ENCODE data around the gene PLPPR1.

The PLPPR1 gene

GRCh38 chr9:100999906-101000544, 28.5 kb upstream of the PLPPR1 start:
- Histone ChIP-seq H3K4me2 (ENCODE audit: low read length) (no peak overlapping the region), H3K23ac (ENCODE audit: low read length) (no peak overlapping the region), H3K9ac (ENCODE audit: low read length) (no peak overlapping the region), H3K27me3 (ENCODE audit: insufficient read depth, low read length) (no peaks in the 10 kb centered on the region), H3K4me3 (ENCODE audit: low read depth, low read length) (no peak overlapping the region), H3K14ac (ENCODE audit: low read length) (no peak overlapping the region), H2BK12ac (ENCODE audit: low read length) (no peak overlapping the region), H3K36me3 (ENCODE audit: control insufficient read depth in 1 of 2, insufficient read depth in 2 of 2, low read length in 2 of 2) (no peaks in the 10 kb centered on the region), H3K4me1 (ENCODE audit: control insufficient read depth in 1 of 2, insufficient read depth in 2 of 2, low read length in 2 of 2) (no peaks in the 10 kb centered on the region), H2BK5ac (ENCODE audit: low read depth, low read length, poor library complexity) (no peak overlapping the region), H4K91ac (ENCODE audit: low read depth, low read length) (no peak overlapping the region), H4K8ac (ENCODE audit: low read depth, low read length) (no peak overlapping the region), H3K79me1 (ENCODE audit: low read length) (no peaks in the 10 kb centered on the region), H2AK5ac (ENCODE audit: low read length) (no peak overlapping the region), H4K12ac (ENCODE audit: low read depth, low read length) (no peak overlapping the region), H3K79me2 (ENCODE audit: control insufficient read depth, insufficient read depth, low read length, poor library complexity) (no peaks in the 10 kb centered on the region), H3K18ac (ENCODE audit: low read length) (no peak overlapping the region), H3K4ac (ENCODE audit: low read depth, low read length) (no peak overlapping the region), H2BK120ac (ENCODE audit: insufficient read depth, low read length, poor library complexity) (no peak overlapping the region), H3K9me3 (ENCODE audit: insufficient read depth, low read depth, low read length) (no peaks in the 10 kb centered on the region), H2AFZ (ENCODE audit: insufficient read depth, low read length, poor library complexity) (no peak overlapping the region), H3K27ac (ENCODE audit: low read depth, low read length) (no peak overlapping the region)
- WGBS (ENCODE audit: extremely low coverage, insufficient coverage, insufficient read length) = no CpG with 5 or more reads among the region's 5 CpGs
- no peak for DNase-seq

GRCh38 chr9:101005246-101005645, 23.3 kb upstream of the PLPPR1 start:
- H2AK5ac ChIP-seq (ENCODE audit: low read length) = no peak overlapping the region
- H3K4me2 ChIP-seq (ENCODE audit: low read length) = no peak overlapping the region
- no peaks in the 10 kb centered on the region for H3K4me1 ChIP-seq (ENCODE audit: control insufficient read depth in 1 of 2, insufficient read depth in 2 of 2, low read length in 2 of 2)
- H3K18ac ChIP-seq (ENCODE audit: low read length) = no peak overlapping the region
- H3K9ac ChIP-seq (ENCODE audit: low read length) = no peak overlapping the region
- no peak overlapping the region for H3K27ac ChIP-seq (ENCODE audit: low read depth, low read length)
- WGBS (ENCODE audit: extremely low coverage, insufficient coverage, insufficient read length) = no CpG with 5 or more reads among the region's 3 CpGs
- H4K91ac ChIP-seq (ENCODE audit: low read depth, low read length) = no peak overlapping the region
- H3K23ac ChIP-seq (ENCODE audit: low read length) = no peak overlapping the region
- no peak overlapping the region for H4K8ac ChIP-seq (ENCODE audit: low read depth, low read length)
- no peak overlapping the region for H3K14ac ChIP-seq (ENCODE audit: low read length)
- no peak overlapping the region for H3K4ac ChIP-seq (ENCODE audit: low read depth, low read length)
- no peaks in the 10 kb centered on the region for H3K79me2 ChIP-seq (ENCODE audit: control insufficient read depth, insufficient read depth, low read length, poor library complexity)
- H2AFZ ChIP-seq (ENCODE audit: insufficient read depth, low read length, poor library complexity) = no peak overlapping the region
- H3K27me3 ChIP-seq (ENCODE audit: insufficient read depth, low read length) = no peaks in the 10 kb centered on the region
- H4K12ac ChIP-seq (ENCODE audit: low read depth, low read length) = no peak overlapping the region
- no peak overlapping the region for H2BK5ac ChIP-seq (ENCODE audit: low read depth, low read length, poor library complexity)
- no peak overlapping the region for H2BK120ac ChIP-seq (ENCODE audit: insufficient read depth, low read length, poor library complexity)
- H2BK12ac ChIP-seq (ENCODE audit: low read length) = no peak overlapping the region
- no peak overlapping the region for H3K4me3 ChIP-seq (ENCODE audit: low read depth, low read length)
- no peaks in the 10 kb centered on the region for H3K36me3 ChIP-seq (ENCODE audit: control insufficient read depth in 1 of 2, insufficient read depth in 2 of 2, low read length in 2 of 2)
- no peak for DNase-seq
- H3K9me3 ChIP-seq (ENCODE audit: insufficient read depth, low read depth, low read length) = no peaks in the 10 kb centered on the region
- no peaks in the 10 kb centered on the region for H3K79me1 ChIP-seq (ENCODE audit: low read length)

- no peak overlapping the region for H3K9ac ChIP-seq (ENCODE audit: low read length)
- no peaks in the 10 kb centered on the region for H3K9me3 ChIP-seq (ENCODE audit: insufficient read depth, low read depth, low read length)
- WGBS (ENCODE audit: extremely low coverage, insufficient coverage, insufficient read length) = no CpG with 5 or more reads among the region's 2 CpGs
Measured at GRCh38 chr9:101014566-101014965, 14.0 kb upstream of the PLPPR1 start.

GRCh38 chr9:101018467-101018866, 10.1 kb upstream of the PLPPR1 start:
- Histone ChIP-seq H3K36me3 (ENCODE audit: control insufficient read depth in 1 of 2, insufficient read depth in 2 of 2, low read length in 2 of 2) (no peaks in the 10 kb centered on the region), H3K79me1 (ENCODE audit: low read length) (no peaks in the 10 kb centered on the region), H3K9me3 (ENCODE audit: insufficient read depth, low read depth, low read length) (no peaks in the 10 kb centered on the region), H2BK120ac (ENCODE audit: insufficient read depth, low read length, poor library complexity) (no peak overlapping the region), H3K18ac (ENCODE audit: low read length) (no peak overlapping the region), H3K27ac (ENCODE audit: low read depth, low read length) (no peak overlapping the region), H3K79me2 (ENCODE audit: control insufficient read depth, insufficient read depth, low read length, poor library complexity) (no peaks in the 10 kb centered on the region), H2BK5ac (ENCODE audit: low read depth, low read length, poor library complexity) (no peak overlapping the region), H3K9ac (ENCODE audit: low read length) (no peak overlapping the region), H4K12ac (ENCODE audit: low read depth, low read length) (no peak overlapping the region), H2BK12ac (ENCODE audit: low read length) (no peak overlapping the region), H4K91ac (ENCODE audit: low read depth, low read length) (no peak overlapping the region), H3K14ac (ENCODE audit: low read length) (no peak overlapping the region), H3K4me1 (ENCODE audit: control insufficient read depth in 1 of 2, insufficient read depth in 2 of 2, low read length in 2 of 2) (no peaks in the 10 kb centered on the region), H2AFZ (ENCODE audit: insufficient read depth, low read length, poor library complexity) (no peak overlapping the region), H3K27me3 (ENCODE audit: insufficient read depth, low read length) (no peaks in the 10 kb centered on the region), H3K4me2 (ENCODE audit: low read length) (no peak overlapping the region), H2AK5ac (ENCODE audit: low read length) (no peak overlapping the region), H3K23ac (ENCODE audit: low read length) (no peak overlapping the region), H3K4me3 (ENCODE audit: low read depth, low read length) (no peak overlapping the region), H4K8ac (ENCODE audit: low read depth, low read length) (no peak overlapping the region), H3K4ac (ENCODE audit: low read depth, low read length) (no peak overlapping the region)
- no CpG with 5 or more reads among the region's 2 CpGs for WGBS (ENCODE audit: extremely low coverage, insufficient coverage, insufficient read length)
- DNase-seq = no peak

More at GRCh38 chr9:101014566-101014965, 14.0 kb upstream of the PLPPR1 start:
- H3K4me3 ChIP-seq (ENCODE audit: low read depth, low read length) = no peak overlapping the region
- H3K4me1 ChIP-seq (ENCODE audit: control insufficient read depth in 1 of 2, insufficient read depth in 2 of 2, low read length in 2 of 2) = no peaks in the 10 kb centered on the region
- no peak overlapping the region for H3K14ac ChIP-seq (ENCODE audit: low read length)
- no peak overlapping the region for H4K91ac ChIP-seq (ENCODE audit: low read depth, low read length)
- DNase-seq = no peak
- no peak overlapping the region for H2BK120ac ChIP-seq (ENCODE audit: insufficient read depth, low read length, poor library complexity)
- no peak overlapping the region for H4K8ac ChIP-seq (ENCODE audit: low read depth, low read length)
- no peak overlapping the region for H2AFZ ChIP-seq (ENCODE audit: insufficient read depth, low read length, poor library complexity)
- H3K79me1 ChIP-seq (ENCODE audit: low read length) = no peaks in the 10 kb centered on the region
- no peaks in the 10 kb centered on the region for H3K36me3 ChIP-seq (ENCODE audit: control insufficient read depth in 1 of 2, insufficient read depth in 2 of 2, low read length in 2 of 2)
- H2BK5ac ChIP-seq (ENCODE audit: low read depth, low read length, poor library complexity) = no peak overlapping the region
- H3K27ac ChIP-seq (ENCODE audit: low read depth, low read length) = no peak overlapping the region
- no peaks in the 10 kb centered on the region for H3K27me3 ChIP-seq (ENCODE audit: insufficient read depth, low read length)
- H3K4me2 ChIP-seq (ENCODE audit: low read length) = no peak overlapping the region
- H3K18ac ChIP-seq (ENCODE audit: low read length) = no peak overlapping the region
- H2BK12ac ChIP-seq (ENCODE audit: low read length) = no peak overlapping the region
- no peaks in the 10 kb centered on the region for H3K79me2 ChIP-seq (ENCODE audit: control insufficient read depth, insufficient read depth, low read length, poor library complexity)
- no peak overlapping the region for H3K4ac ChIP-seq (ENCODE audit: low read depth, low read length)
- no peak overlapping the region for H2AK5ac ChIP-seq (ENCODE audit: low read length)
- H4K12ac ChIP-seq (ENCODE audit: low read depth, low read length) = no peak overlapping the region
- H3K23ac ChIP-seq (ENCODE audit: low read length) = no peak overlapping the region
